Osteocyte (in vitro differentiated cells): ENCODE data around the gene PRKN. TPM values are rescaled to one million over a fixed set of nuclear protein-coding genes. Genes with fewer than 3 reads are reported as not detected.

Experiments used
- DNase-seq: peaks from one replicate; pipeline ENCODE4 v3.0.0; 2021; ENCODE audit warnings: mixed read lengths; ENCODE audit not compliant: unreplicated experiment; ENCODE audit errors: extremely low spot score
- H3K27ac Mint-ChIP-seq: one replicate; pipeline ENCODE4 v1.8.0; 2021; ENCODE audit warnings: mild to moderate bottlenecking, mixed read lengths; ENCODE audit not compliant: unreplicated experiment
- H3K27me3 Mint-ChIP-seq: one replicate; pipeline ENCODE4 v1.8.0; 2021; ENCODE audit warnings: mixed read lengths; ENCODE audit not compliant: unreplicated experiment
- H3K36me3 Mint-ChIP-seq: one replicate; pipeline ENCODE4 v1.8.0; 2021; ENCODE audit warnings: mixed read lengths; ENCODE audit not compliant: unreplicated experiment
- H3K4me1 Mint-ChIP-seq: one replicate; pipeline ENCODE4 v1.8.0; 2021; ENCODE audit warnings: mixed read lengths; ENCODE audit not compliant: unreplicated experiment
- H3K4me3 Mint-ChIP-seq: one replicate; pipeline ENCODE4 v1.8.0; 2021; ENCODE audit warnings: mild to moderate bottlenecking, moderate library complexity, mixed read lengths; ENCODE audit not compliant: unreplicated experiment
- H3K9me3 Mint-ChIP-seq: one replicate; pipeline ENCODE4 v1.8.0; 2021; ENCODE audit warnings: mixed read lengths; ENCODE audit not compliant: unreplicated experiment
- CTCF ChIP-seq: fragments of 200-600 bp; sonication (generic); IDR thresholded peaks from 2 replicates; pipeline ENCODE4 v1.5.0; 2021; ENCODE audit warnings: antibody characterized with exemption, mild to moderate bottlenecking, moderate library complexity
- total RNA-seq: library from RNA; stranded (reverse); gene quantifications from 2 replicates; pipeline ENCODE4 v1.2.1, GENCODE V29; 2021

PRKN gene
- total RNA-seq, 1 donor from 2014 or later, result 13.4 TPM

- H3K27me3 Mint-ChIP-seq, result no peaks in the 10 kb centered on the region
- no peak overlapping the region for H3K4me3 Mint-ChIP-seq
- TF ChIP-seq CTCF, result no peak
- DNase-seq, result no peak
- H3K36me3 Mint-ChIP-seq, result peaks cover 4% of the 10 kb centered on the region
- H3K4me1 Mint-ChIP-seq, result peaks cover 20% of the 10 kb centered on the region
- no peak overlapping the region for H3K27ac Mint-ChIP-seq
- H3K9me3 Mint-ChIP-seq, result peaks cover 20% of the 10 kb centered on the region
Observed at GRCh38 chr6:161547617-161548016, 1179.9 kb downstream of the PRKN start.

GRCh38 chr6:161546632-161547031 is 1180.9 kb downstream of the PRKN start:
- peaks cover 28% of the 10 kb centered on the region for H3K4me1 Mint-ChIP-seq
- no peak overlapping the region for H3K27ac Mint-ChIP-seq
- TF ChIP-seq CTCF, result no peak
- no peak overlapping the region for H3K4me3 Mint-ChIP-seq
- H3K9me3 Mint-ChIP-seq, result peaks cover 16% of the 10 kb centered on the region
- peaks cover 2% of the 10 kb centered on the region for H3K36me3 Mint-ChIP-seq
- no peaks in the 10 kb centered on the region for H3K27me3 Mint-ChIP-seq
- DNase-seq, result no peak

- H3K4me1 Mint-ChIP-seq, result peaks cover 28% of the 10 kb centered on the region
- H3K4me3 Mint-ChIP-seq, result no peak overlapping the region
- H3K27me3 Mint-ChIP-seq, result no peaks in the 10 kb centered on the region
- TF ChIP-seq CTCF, result no peak
- no peaks in the 10 kb centered on the region for H3K36me3 Mint-ChIP-seq
- no peak overlapping the region for H3K27ac Mint-ChIP-seq
- peaks cover 12% of the 10 kb centered on the region for H3K9me3 Mint-ChIP-seq
- no peak for DNase-seq
Observed at GRCh38 chr6:161545741-161546140, 1181.8 kb downstream of the PRKN start.

- no peaks in the 10 kb centered on the region for H3K36me3 Mint-ChIP-seq
- H3K4me3 Mint-ChIP-seq, result no peak overlapping the region
- H3K27me3 Mint-ChIP-seq, result no peaks in the 10 kb centered on the region
- peaks cover 22% of the 10 kb centered on the region for H3K4me1 Mint-ChIP-seq
- no peak for TF ChIP-seq CTCF
- DNase-seq, result no peak
- peaks cover 6% of the 10 kb centered on the region for H3K9me3 Mint-ChIP-seq
- H3K27ac Mint-ChIP-seq, result no peak overlapping the region
Observed at GRCh38 chr6:161544801-161545480, 1182.6 kb downstream of the PRKN start.

- TF ChIP-seq CTCF, result no peak
- peaks cover 6% of the 10 kb centered on the region for H3K9me3 Mint-ChIP-seq
- H3K4me1 Mint-ChIP-seq, result peaks cover 20% of the 10 kb centered on the region
- no peak overlapping the region for H3K4me3 Mint-ChIP-seq
- H3K27me3 Mint-ChIP-seq, result no peaks in the 10 kb centered on the region
- no peak overlapping the region for H3K27ac Mint-ChIP-seq
- DNase-seq, result no peak
- H3K36me3 Mint-ChIP-seq, result no peaks in the 10 kb centered on the region
Observed at GRCh38 chr6:161543684-161544309, 1183.8 kb downstream of the PRKN start.
